Measurements from ENCODE around the gene LARP6. TPM values are rescaled to one million over a fixed set of nuclear protein-coding genes. Genes with fewer than 3 reads are reported as not detected.
"Not testable (repeated sequence)": the region's sequence is repeated elsewhere in the genome, so short reads cannot be mapped to it uniquely, and the experiment has no call there.

Gene LARP6
- total RNA-seq, 2 experiments from 2014 or later = 0.31 TPM; not detected in 1

GRCh38 chr15:70875001-70875782 is 21.2 kb upstream of the LARP6 start:
- CTCF ChIA-PET = no interaction called here
- no peak for ATAC-seq (ENCODE audit: poor library complexity)

GRCh38 chr15:70873232-70874054 is 19.5 kb upstream of the LARP6 start:
- ATAC-seq (ENCODE audit: poor library complexity) = no peak
- DNase-seq = no peak
- intact Hi-C loops (cut with DNase I, micrococcal nuclease) = no loop called here
- H3K9me3 ChIP-seq (ENCODE audit: control insufficient read depth in 1 of 2, insufficient read depth in 1 of 2, low read length in 2 of 2) = no peaks in the 10 kb centered on the region
- CTCF ChIA-PET = no interaction called here
- H3K4me3 Mint-ChIP-seq = no peak overlapping the region
- H3K27me3 Mint-ChIP-seq = peaks cover 48% of the 10 kb centered on the region
- POLR2A ChIA-PET = interaction anchor here (0.6 kb wide), 1 partner anchor 180 kb away, joined by 3 read pairs; no protein-coding TSS in a partner anchor
- H3K27me3 ChIP-seq (ENCODE audit: control insufficient read depth in 1 of 2, insufficient read depth in 2 of 2, low read length in 2 of 2) = peaks cover 0 to 13% of the 10 kb centered on the region in 2 experiments
- no peaks in the 10 kb centered on the region for H3K36me3 ChIP-seq (ENCODE audit: insufficient read depth, low read length)
- H3K27ac ChIP-seq (ENCODE audit: low read depth in 1 of 2, low read length in 2 of 2) = no peak overlapping the region
- H3K9me3 Mint-ChIP-seq = no peaks in the 10 kb centered on the region
- no peak overlapping the region for H3K4me3 ChIP-seq (ENCODE audit: low read length)
- no peak overlapping the region for H3K27ac Mint-ChIP-seq
- no peak for TF ChIP-seq CTCF (IDR thresholded peaks at IDR 0.05)
- H3K4me1 Mint-ChIP-seq (ENCODE audit: low read depth) = no peaks in the 10 kb centered on the region
- H3K4me1 ChIP-seq (ENCODE audit: insufficient read depth, low read length) = no peaks in the 10 kb centered on the region
- H3K36me3 Mint-ChIP-seq (ENCODE audit: low read depth) = no peaks in the 10 kb centered on the region

More at GRCh38 chr15:70875001-70875782, 21.2 kb upstream of the LARP6 start:
- Histone ChIP-seq H3K9me3 (ENCODE audit: control insufficient read depth in 1 of 2, insufficient read depth in 1 of 2, low read length in 2 of 2) (no peaks in the 10 kb centered on the region), H3K4me3 (ENCODE audit: low read length) (no peak overlapping the region), H3K27ac (ENCODE audit: low read depth in 1 of 2, low read length in 2 of 2) (no peak overlapping the region), H3K36me3 (ENCODE audit: insufficient read depth, low read length) (no peaks in the 10 kb centered on the region), H3K27me3 (ENCODE audit: control insufficient read depth in 1 of 2, insufficient read depth in 2 of 2, low read length in 2 of 2) (peaks cover 3 to 13% of the 10 kb centered on the region in 2 experiments), H3K4me1 (ENCODE audit: insufficient read depth, low read length) (no peaks in the 10 kb centered on the region)
- no peaks in the 10 kb centered on the region for H3K4me1 Mint-ChIP-seq (ENCODE audit: low read depth)
- POLR2A ChIA-PET = no interaction called here
- no peak overlapping the region for H3K27ac Mint-ChIP-seq
- no peaks in the 10 kb centered on the region for H3K9me3 Mint-ChIP-seq
- H3K4me3 Mint-ChIP-seq = no peak overlapping the region
- intact Hi-C loops (cut with DNase I, micrococcal nuclease) = no loop called here
- no peak for TF ChIP-seq CTCF (IDR thresholded peaks at IDR 0.05)
- DNase-seq = no peak
- H3K36me3 Mint-ChIP-seq (ENCODE audit: low read depth) = no peaks in the 10 kb centered on the region
- peaks cover 61% of the 10 kb centered on the region for H3K27me3 Mint-ChIP-seq

GRCh38 chr15:70871490-70871889 is 17.5 kb upstream of the LARP6 start:
- ATAC-seq (ENCODE audit: poor library complexity); H3K4me3 Mint-ChIP-seq; H3K4me1 Mint-ChIP-seq (ENCODE audit: low read depth); H3K4me1 ChIP-seq (ENCODE audit: insufficient read depth, low read length); H3K27ac ChIP-seq (ENCODE audit: low read depth in 1 of 2, low read length in 2 of 2); H3K4me3 ChIP-seq (ENCODE audit: low read length); H3K36me3 Mint-ChIP-seq (ENCODE audit: low read depth); H3K9me3 ChIP-seq (ENCODE audit: control insufficient read depth in 1 of 2, insufficient read depth in 1 of 2, low read length in 2 of 2); H3K36me3 ChIP-seq (ENCODE audit: insufficient read depth, low read length); CTCF ChIA-PET; POLR2A ChIA-PET; DNase-seq; intact Hi-C loops (cut with DNase I, micrococcal nuclease); H3K9me3 Mint-ChIP-seq; H3K27ac Mint-ChIP-seq: not testable (repeated sequence)
- H3K27me3 ChIP-seq (ENCODE audit: control insufficient read depth in 1 of 2, insufficient read depth in 2 of 2, low read length in 2 of 2) = peaks cover 0 to 13% of the 10 kb centered on the region in 2 experiments
- H3K27me3 Mint-ChIP-seq = peaks cover 44% of the 10 kb centered on the region

All from CD4-positive, alpha-beta T cell (primary cell).